Natural killer cell (primary cell): Measurements from ENCODE around the gene AKAP7. TPM values are rescaled to one million over a fixed set of nuclear protein-coding genes. Genes with fewer than 3 reads are reported as not detected.
A peak's percentile ranks its signal among the peaks of the same experiment; 100 is the strongest.

ENCODE experiments used
- ATAC-seq, 3 donors: fragments of 150-1000 bp in 2 of 3; fragments of 200-7000 bp in 1 of 3; cut with Tn5 transposase; 1 replicate in 1 of 3; 2 replicates in 2 of 3; pipeline ENCODE4 v1.10.0; 2021; ENCODE audit warnings: mild to moderate bottlenecking in 2 of 3, moderate library complexity in 2 of 3
- DNase-seq, 2 donors: peaks; one replicate each; pipeline versions ENCODE4 v3.0.0 to v3.0.0-alpha.2; 2013 to 2021; ENCODE audit warnings: mixed read lengths in 1 of 2
- H3K27ac ChIP-seq: one replicate; pipeline ENCODE4 v1.5.1; 2013; ENCODE audit warnings: mild to moderate bottlenecking, low read length
- H3K27me3 ChIP-seq: one replicate; pipeline ENCODE4 v1.6.1; 2013; ENCODE audit warnings: low read length; ENCODE audit not compliant: control insufficient read depth, insufficient read depth
- H3K36me3 ChIP-seq: one replicate; pipeline ENCODE4 v1.6.1; 2013; ENCODE audit warnings: low read length; ENCODE audit not compliant: control insufficient read depth, insufficient read depth
- H3K4me1 ChIP-seq: one replicate; pipeline ENCODE4 v1.6.1; 2013; ENCODE audit warnings: low read length; ENCODE audit not compliant: control insufficient read depth, insufficient read depth
- H3K4me3 ChIP-seq: one replicate; pipeline ENCODE4 v1.5.1; 2013; ENCODE audit warnings: low read length
- H3K9me3 ChIP-seq: one replicate; pipeline ENCODE4 v1.6.1; 2013; ENCODE audit warnings: low read length; ENCODE audit not compliant: control insufficient read depth, insufficient read depth
- H3K27ac Mint-ChIP-seq, 2 donors: one replicate each; pipeline ENCODE4 v1.8.0; 2022; ENCODE audit warnings: mild to moderate bottlenecking in 2 of 2, mixed read lengths in 2 of 2, moderate library complexity in 1 of 2
- H3K27me3 Mint-ChIP-seq, 2 donors: one replicate each; pipeline ENCODE4 v1.8.0; 2022; ENCODE audit warnings: low read depth in 2 of 2, mixed read lengths in 2 of 2
- H3K36me3 Mint-ChIP-seq: one replicate; pipeline ENCODE4 v1.8.0; 2022; ENCODE audit warnings: mixed read lengths
- H3K4me1 Mint-ChIP-seq, 2 donors: one replicate each; pipeline ENCODE4 v1.8.0; 2022; ENCODE audit warnings: mixed read lengths in 2 of 2
- H3K4me3 Mint-ChIP-seq: one replicate; pipeline ENCODE4 v1.8.0; 2022; ENCODE audit warnings: mild to moderate bottlenecking, moderate library complexity, mixed read lengths
- H3K9me3 Mint-ChIP-seq, 2 donors: one replicate each; pipeline ENCODE4 v1.8.0; 2022; ENCODE audit warnings: mixed read lengths in 2 of 2
- WGBS: methylation state at CpG from one replicate; pipeline ENCODE4 v1.1.7; 2013; ENCODE audit warnings: missing lambda C conversion rate; ENCODE audit not compliant: insufficient coverage; 5-methylcytosine and 5-hydroxymethylcytosine counted together
- intact Hi-C: fragments of 100-400 bp; cut with micrococcal nuclease; formaldehyde crosslinking; loops from one replicate; pipeline ENCODE4 v1.14.2; 2022
- total RNA-seq, 4 donors: library from RNA; stranded (reverse); fragments of 120-200 nt in 1 of 4; gene quantifications; one replicate each; pipeline versions ENCODE4 v1.2.3 to v1.2.4, GENCODE V29; 2013 to 2022
- TF ChIP-seq, protein P1 (sequence below): fragments of 200-600 bp; IDR thresholded peaks from one replicate; pipeline ENCODE4 v1.8.0; 2022; ENCODE audit warnings: antibody characterized with exemption

AKAP7 gene
- total RNA-seq, 3 donors from 2014 or later (not counting 1 experiment from before 2014, with no cell fraction given), result 13.5 to 21.0 (median 14.7) TPM

DNA sequence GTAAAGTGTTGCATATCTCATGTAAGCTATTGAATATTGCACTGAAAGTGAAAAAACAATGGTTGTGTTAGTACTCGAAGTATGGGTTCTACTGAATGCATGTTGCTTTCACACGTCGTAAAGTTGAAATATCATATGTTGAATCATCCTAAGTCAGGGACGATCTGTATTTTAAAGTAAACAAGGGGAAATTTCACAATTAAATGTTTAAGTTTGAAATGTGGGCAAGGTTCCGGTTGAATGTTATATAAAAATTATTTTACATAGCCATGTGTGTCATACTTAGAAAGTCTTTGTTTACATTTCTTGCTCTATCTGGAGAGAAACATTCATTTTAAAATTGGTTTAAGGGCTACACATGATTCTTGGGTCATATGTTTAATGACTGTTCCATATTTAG, 76.8 kb downstream of the AKAP7 start:
- H3K36me3 ChIP-seq, result no peaks in the 10 kb centered on the region
- intact Hi-C loops, result no loop called here
- ATAC-seq, result no peak
- Mint-ChIP-seq H3K4me3 (no peak overlapping the region), H3K4me1 (peaks cover 37 to 52% of the 10 kb centered on the region in 2 donors), H3K27me3 (no peaks in the 10 kb centered on the region), H3K9me3 (no peaks in the 10 kb centered on the region), H3K36me3 (peaks cover 6% of the 10 kb centered on the region), H3K27ac (peak overlapping the region in 1 of 2 donors; percentile 27)
- WGBS, result 96% methylated on average over 4 of the region's 5 CpGs
- TF ChIP-seq, protein P1, sequence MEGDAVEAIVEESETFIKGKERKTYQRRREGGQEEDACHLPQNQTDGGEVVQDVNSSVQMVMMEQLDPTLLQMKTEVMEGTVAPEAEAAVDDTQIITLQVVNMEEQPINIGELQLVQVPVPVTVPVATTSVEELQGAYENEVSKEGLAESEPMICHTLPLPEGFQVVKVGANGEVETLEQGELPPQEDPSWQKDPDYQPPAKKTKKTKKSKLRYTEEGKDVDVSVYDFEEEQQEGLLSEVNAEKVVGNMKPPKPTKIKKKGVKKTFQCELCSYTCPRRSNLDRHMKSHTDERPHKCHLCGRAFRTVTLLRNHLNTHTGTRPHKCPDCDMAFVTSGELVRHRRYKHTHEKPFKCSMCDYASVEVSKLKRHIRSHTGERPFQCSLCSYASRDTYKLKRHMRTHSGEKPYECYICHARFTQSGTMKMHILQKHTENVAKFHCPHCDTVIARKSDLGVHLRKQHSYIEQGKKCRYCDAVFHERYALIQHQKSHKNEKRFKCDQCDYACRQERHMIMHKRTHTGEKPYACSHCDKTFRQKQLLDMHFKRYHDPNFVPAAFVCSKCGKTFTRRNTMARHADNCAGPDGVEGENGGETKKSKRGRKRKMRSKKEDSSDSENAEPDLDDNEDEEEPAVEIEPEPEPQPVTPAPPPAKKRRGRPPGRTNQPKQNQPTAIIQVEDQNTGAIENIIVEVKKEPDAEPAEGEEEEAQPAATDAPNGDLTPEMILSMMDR, result no peak
- no peaks in the 10 kb centered on the region for H3K9me3 ChIP-seq
- no peak overlapping the region for H3K27ac ChIP-seq
- H3K27me3 ChIP-seq, result no peaks in the 10 kb centered on the region
- no peak for DNase-seq
- H3K4me3 ChIP-seq, result no peak overlapping the region
- H3K4me1 ChIP-seq, result peaks cover 7% of the 10 kb centered on the region

DNA sequence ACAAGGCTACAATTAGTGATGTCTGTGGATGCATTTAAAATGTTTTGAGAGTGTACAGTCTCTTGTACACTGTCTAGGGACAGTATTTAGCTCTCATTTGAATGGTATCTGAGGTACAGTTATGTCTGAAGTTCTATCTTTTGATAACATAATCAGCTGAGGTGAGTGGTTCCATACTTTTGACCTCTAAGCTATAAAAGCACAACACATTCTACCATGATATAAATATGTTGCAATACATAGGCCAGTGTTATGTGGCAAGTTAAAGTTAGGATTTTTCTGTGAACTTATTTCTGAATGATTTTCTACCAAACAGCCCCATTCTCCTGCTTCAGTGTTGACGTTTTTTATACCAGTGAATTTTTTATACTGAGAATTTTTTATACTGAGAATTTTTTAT, 77.6 kb downstream of the AKAP7 start:
- Mint-ChIP-seq H3K36me3 (peaks cover 6% of the 10 kb centered on the region), H3K27me3 (no peaks in the 10 kb centered on the region), H3K4me1 (peaks cover 33 to 45% of the 10 kb centered on the region in 2 donors), H3K4me3 (no peak overlapping the region), H3K27ac (peak overlapping the region; percentile 13 to 27), H3K9me3 (no peaks in the 10 kb centered on the region)
- intact Hi-C loops, result no loop called here
- WGBS, result 100% methylated on average over 1 of the region's 1 CpG
- no peak for ATAC-seq
- Histone ChIP-seq H3K9me3 (no peaks in the 10 kb centered on the region), H3K4me3 (no peak overlapping the region), H3K36me3 (no peaks in the 10 kb centered on the region), H3K4me1 (peaks cover 7% of the 10 kb centered on the region), H3K27ac (no peak overlapping the region), H3K27me3 (no peaks in the 10 kb centered on the region)
- no peak for DNase-seq
- TF ChIP-seq, protein P1, result no peak

DNA sequence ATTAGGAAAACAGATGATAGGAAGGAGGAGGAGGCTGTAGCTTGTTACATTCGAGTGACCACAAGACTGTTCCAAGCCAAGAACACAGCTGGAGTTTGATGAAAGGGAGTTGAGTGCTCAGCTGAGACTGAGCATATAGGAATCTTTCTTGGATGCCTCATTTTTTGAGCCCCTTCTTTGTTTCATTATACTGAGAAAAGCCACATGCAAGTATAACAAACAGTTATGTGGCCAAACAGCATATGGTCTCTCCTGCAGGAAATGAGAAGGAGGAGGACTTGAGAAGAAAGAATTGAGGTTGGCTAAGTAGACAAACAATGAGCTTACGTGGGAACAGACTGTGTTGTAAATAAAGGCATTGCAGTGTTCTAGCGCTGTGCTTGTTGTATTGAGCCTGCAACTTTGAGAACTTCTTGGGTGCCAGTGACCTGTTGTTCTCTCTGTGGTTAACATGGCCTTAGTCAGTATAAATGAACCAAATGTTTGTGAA, 78.3 kb downstream of the AKAP7 start:
- no peaks in the 10 kb centered on the region for H3K9me3 Mint-ChIP-seq
- H3K27ac Mint-ChIP-seq, result peak overlapping the region; percentile 13 to 27
- ATAC-seq (peak; percentile 50 to 69 (median 52)), DNase-seq (no peak)
- H3K9me3 ChIP-seq, result no peaks in the 10 kb centered on the region
- H3K4me1 Mint-ChIP-seq, result peaks cover 31 to 39% of the 10 kb centered on the region in 2 donors
- H3K4me1 ChIP-seq, result peaks cover 7% of the 10 kb centered on the region
- no peaks in the 10 kb centered on the region for H3K36me3 ChIP-seq
- intact Hi-C loops, result no loop called here
- H3K4me3 ChIP-seq, result no peak overlapping the region
- H3K36me3 Mint-ChIP-seq, result peaks cover 6% of the 10 kb centered on the region
- H3K4me3 Mint-ChIP-seq, result peak overlapping the region; percentile 31
- 50% methylated on average over 3 of the region's 3 CpGs for WGBS
- TF ChIP-seq, protein P1, result no peak
- H3K27me3 Mint-ChIP-seq, result no peaks in the 10 kb centered on the region
- H3K27ac ChIP-seq, result no peak overlapping the region
- no peaks in the 10 kb centered on the region for H3K27me3 ChIP-seq

DNA sequence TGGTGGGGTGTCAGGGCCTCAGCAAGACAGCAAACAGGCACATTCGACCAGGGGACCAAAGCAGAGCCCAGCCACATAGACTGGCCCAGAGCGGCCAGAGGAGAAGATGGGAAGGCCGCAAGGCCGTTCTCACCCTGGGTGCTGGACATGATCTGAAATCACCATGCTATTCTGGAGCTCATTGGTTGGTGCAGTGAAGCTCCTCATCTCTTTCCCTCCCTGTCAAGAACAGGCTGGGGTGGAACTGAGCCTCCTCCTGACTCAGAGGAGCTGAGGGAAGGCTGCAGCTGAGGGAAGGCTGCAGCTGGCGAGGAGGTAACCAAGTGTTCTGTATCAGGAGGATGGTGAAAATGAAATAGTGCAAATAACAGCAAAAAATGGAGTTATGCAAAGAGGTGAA, 80.0 kb downstream of the AKAP7 start:
- H3K27ac ChIP-seq, result no peak overlapping the region
- H3K36me3 ChIP-seq, result peaks cover 2% of the 10 kb centered on the region
- H3K27ac Mint-ChIP-seq, result peak overlapping the region; percentile 27 to 65
- H3K36me3 Mint-ChIP-seq, result peaks cover 6% of the 10 kb centered on the region
- no peak for DNase-seq
- peaks cover 7% of the 10 kb centered on the region for H3K4me1 ChIP-seq
- H3K4me3 Mint-ChIP-seq, result no peak overlapping the region
- intact Hi-C loops, result no loop called here
- H3K27me3 Mint-ChIP-seq, result no peaks in the 10 kb centered on the region
- ATAC-seq, result no peak
- no peaks in the 10 kb centered on the region for H3K9me3 Mint-ChIP-seq
- no peaks in the 10 kb centered on the region for H3K9me3 ChIP-seq
- H3K4me3 ChIP-seq, result no peak overlapping the region
- TF ChIP-seq, protein P1, result no peak
- H3K27me3 ChIP-seq, result no peaks in the 10 kb centered on the region
- 96% methylated on average over 5 of the region's 5 CpGs for WGBS
- peaks cover 31 to 39% of the 10 kb centered on the region in 2 donors for H3K4me1 Mint-ChIP-seq
